Posterior vena cava (tissue), 2 donors: ENCODE results near the gene CFAP299. TPM values are rescaled to one million over a fixed set of nuclear protein-coding genes. Genes with fewer than 3 reads are reported as not detected.

ENCODE experiments used
- DNase-seq: peaks from one replicate; pipeline ENCODE4 v3.0.0-alpha.2; 2020; ENCODE audit warnings: low spot score
- intact Hi-C, 2 donors: fragments of 100-400 bp; cut with DNase I; formaldehyde crosslinking; loops; one replicate each; pipeline versions ENCODE4 v1.14.1 to v1.14.2; 2022 to 2023
- total RNA-seq, 2 donors: library from RNA; stranded (reverse); fragmentation: NEBNext Ultra II Directional; extraction: Animal tissue kit (Norgen Biotek cat#: 25700); gene quantifications; one replicate each; pipeline ENCODE4 v1.2.1, GENCODE V29; 2021
- donor health status: DM: yes; HTN: yes; CAD: no.
- donor health status: DM: yes; HTN: yes; CAD: no.

CFAP299 gene
- total RNA-seq, 2 donors from 2014 or later: not detected

DNA sequence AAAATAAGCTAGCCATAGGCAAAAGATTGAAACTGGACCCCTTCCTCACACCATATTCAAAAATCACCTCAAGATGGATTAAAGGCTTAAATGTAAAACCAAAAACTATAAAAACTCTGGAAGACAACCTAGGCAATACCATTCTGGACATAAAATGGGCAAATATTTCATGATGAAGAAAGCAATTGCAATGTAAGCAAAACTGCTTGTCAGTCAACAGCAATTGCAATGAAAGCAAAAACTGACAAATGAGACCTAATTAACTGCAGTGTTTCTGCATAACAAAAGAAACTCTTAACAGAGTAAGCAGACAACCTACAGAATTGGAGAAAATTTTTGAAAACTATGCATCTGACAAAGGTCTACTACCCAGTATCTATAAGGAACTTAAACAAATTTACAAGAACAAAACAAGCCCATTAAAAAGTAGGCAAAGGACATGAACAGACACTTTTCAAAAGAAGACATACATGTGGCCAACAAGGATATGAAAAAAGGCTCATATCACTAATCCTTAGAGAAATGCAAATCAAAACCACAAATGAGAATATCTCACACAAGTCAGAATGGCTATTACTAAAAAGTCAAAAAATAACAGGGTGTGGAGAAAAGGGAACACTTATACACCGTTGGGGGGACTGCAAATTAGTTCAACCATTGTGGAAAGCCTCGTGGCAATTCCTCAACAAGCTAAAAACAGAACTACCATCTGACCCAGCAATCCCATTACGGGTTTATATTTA is 46.7 kb downstream of the CFAP299 start:
- intact Hi-C loops: loop anchor here in 1 of 2 donors (10.0 kb wide), 1 partner anchor 603 kb away; no protein-coding TSS in a partner anchor
- DNase-seq: no peak

- intact Hi-C loops: loop anchor here in 1 of 2 donors (10.0 kb wide), 1 partner anchor 599 kb away; no protein-coding TSS in a partner anchor
- DNase-seq: no peak
Observed at GRCh38 chr4:80385397-80386280, 50.1 kb downstream of the CFAP299 start.

DNA sequence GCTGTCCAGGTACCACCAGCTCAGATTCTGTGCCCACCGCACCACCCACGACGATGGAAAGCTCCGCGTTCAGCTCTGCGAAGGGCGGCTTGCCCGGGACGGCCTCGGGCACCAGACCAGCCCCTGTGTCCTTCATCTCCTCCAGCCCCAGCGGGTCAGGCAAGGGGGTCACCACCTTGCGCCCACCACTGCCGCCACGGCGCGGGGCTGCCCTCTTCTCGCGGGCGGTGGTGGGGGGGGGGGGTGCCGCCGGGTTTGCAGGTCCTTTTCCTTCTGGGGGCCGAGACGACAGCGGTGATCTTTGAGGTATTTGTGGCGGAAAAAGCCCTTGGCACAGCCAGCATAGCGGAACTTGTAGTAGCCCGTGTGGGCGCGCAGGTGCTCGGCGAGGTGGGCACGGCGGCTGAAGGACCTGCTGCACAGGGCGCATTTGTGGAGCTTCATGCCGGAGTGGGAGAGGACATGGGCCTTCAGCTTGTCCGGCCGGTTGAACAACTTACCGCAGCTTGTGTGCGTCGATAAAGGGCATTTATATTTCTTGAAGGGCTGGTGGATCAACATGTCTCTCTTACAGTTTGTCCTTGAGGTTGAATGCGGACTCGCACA is 50.9 kb downstream of the CFAP299 start:
- intact Hi-C loops: loop anchor here in 1 of 2 donors (10.0 kb wide), 1 partner anchor 598 kb away; no protein-coding TSS in a partner anchor
- no peak for DNase-seq

DNA sequence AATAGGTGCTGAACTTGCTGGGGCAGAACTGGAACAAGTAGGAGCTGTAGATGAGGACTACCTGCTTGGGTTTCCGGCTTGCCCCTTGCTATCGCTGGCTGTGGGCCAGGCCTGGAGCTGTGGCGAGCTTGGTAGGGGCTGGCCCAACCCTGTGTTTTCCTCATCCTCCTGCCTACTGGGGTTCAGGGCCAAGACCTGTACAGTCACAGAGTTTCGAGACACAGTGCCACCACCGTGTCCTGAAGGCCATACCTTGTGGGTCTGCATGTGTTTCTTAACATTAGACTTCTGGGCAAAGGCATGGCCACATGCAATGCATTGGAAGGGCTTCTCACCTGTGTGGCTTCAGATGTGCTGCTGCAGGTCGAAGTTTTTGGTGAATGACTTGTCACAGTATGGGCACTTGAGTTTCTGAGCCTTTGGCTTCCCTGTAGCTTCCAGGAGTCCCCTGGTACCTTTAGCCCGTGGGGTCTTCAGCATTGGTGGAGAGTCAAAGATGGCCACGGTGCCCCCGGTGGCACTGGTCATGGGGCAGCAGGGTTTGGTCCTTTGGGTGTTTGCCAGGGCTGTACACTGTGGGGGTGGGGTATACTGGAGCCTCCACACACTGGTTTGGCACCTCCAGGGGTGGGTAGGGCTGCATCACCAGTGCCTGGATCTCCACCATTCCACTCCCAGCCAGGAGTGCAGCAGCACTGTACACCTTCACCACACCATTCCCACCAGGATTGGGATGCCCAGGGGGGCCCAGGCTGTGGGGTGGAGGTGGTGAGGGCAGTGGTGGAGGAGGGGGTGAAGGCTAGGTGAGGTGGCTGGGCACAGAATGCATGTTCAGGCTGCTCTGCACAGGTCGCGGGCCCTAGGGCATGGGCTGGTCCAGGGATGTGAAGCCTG is 52.1 kb downstream of the CFAP299 start:
- intact Hi-C loops: loop anchor here in 1 of 2 donors (10.0 kb wide), 1 partner anchor 597 kb away; no protein-coding TSS in a partner anchor
- no peak for DNase-seq

DNA sequence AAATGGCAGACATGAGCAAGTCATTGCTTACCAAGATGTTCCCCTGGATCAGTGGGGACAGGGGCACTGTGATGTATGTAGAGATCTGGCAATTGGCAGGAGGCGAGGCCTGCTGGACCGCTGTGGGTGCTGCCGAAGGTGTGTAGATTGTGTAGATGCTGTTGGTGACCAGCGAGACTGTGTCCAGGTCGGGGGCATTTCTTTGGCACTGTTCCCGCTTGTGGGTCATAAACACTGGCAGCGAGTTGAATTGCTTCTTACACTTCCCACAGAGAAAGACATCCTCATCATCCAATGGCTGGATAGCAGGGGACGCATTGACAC is 52.7 kb downstream of the CFAP299 start:
- intact Hi-C loops: loop anchor here in 1 of 2 donors (10.0 kb wide), 1 partner anchor 597 kb away; no protein-coding TSS in a partner anchor
- no peak for DNase-seq

- no peak for DNase-seq
- intact Hi-C loops: no loop called here
Observed at GRCh38 chr4:80390178-80390577, 54.6 kb downstream of the CFAP299 start.

- DNase-seq: no peak
- intact Hi-C loops: no loop called here
Observed at GRCh38 chr4:80393246-80393969, 57.9 kb downstream of the CFAP299 start.

- DNase-seq: no peak
- intact Hi-C loops: no loop called here
Observed at GRCh38 chr4:80393970-80394250, 58.4 kb downstream of the CFAP299 start.

DNA sequence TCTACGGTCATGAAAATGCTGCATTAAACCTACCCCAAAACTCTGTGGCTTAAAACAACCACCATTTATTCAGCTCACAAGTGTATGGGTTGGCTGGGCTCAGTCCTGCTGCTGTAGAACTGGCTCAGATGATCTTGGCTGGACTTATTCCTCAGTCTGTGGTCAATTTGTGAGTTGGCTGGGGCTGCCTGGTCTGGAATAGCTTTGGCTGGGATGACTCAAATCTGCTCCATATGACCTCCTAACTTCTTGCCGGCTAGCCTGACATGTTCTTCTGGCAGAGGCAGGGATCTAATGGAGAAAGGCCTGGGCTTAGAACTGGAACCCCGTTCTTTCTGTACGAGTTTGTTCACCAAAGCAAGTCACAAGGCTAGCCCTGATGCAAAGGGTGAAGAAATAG is 71.7 kb downstream of the CFAP299 start:
- peak; percentile 83 for DNase-seq
- intact Hi-C loops: no loop called here

DNA sequence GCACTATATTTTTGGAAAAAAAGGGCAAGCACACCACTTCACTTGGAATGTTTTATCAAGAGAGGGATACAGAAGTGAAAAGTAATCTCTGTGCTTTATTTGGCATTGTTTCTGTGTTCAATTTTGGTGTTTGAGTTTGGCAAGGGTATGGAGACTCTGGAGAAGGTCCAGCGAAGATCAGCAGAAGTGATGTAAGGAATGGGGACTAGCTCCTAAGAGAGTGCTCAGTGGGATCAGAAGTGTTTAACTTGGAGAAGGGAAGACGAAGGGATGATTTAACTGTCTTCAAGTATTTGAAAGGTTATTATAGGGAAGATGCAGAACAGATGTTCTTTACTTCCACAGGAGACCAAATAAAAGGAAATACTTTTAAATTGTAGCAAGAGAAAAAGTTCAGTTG is 74.3 kb downstream of the CFAP299 start:
- intact Hi-C loops: no loop called here
- no peak for DNase-seq

GRCh38 chr4:80412322-80412721 is 76.8 kb downstream of the CFAP299 start:
- intact Hi-C loops: no loop called here
- no peak for DNase-seq

DNA sequence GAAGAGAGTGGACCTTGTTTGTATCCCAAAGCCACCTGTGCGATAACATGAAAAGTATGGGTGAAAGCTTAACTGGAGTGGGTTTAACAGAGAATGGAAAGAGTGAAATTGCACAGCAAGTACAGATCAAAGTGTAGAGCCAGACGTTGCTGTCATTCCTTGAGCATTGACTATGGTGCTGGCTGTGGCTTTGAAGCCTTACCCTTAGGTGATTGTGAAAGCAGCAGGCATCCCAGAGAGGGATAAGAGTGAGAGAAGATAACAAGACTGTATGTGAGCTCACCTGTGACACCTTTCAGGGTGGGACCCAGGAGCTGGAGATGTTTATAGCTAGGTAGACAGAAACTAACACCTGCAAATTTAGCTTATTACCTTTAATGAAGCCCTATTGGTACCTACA is 77.6 kb downstream of the CFAP299 start:
- intact Hi-C loops: no loop called here
- DNase-seq: no peak

DNA sequence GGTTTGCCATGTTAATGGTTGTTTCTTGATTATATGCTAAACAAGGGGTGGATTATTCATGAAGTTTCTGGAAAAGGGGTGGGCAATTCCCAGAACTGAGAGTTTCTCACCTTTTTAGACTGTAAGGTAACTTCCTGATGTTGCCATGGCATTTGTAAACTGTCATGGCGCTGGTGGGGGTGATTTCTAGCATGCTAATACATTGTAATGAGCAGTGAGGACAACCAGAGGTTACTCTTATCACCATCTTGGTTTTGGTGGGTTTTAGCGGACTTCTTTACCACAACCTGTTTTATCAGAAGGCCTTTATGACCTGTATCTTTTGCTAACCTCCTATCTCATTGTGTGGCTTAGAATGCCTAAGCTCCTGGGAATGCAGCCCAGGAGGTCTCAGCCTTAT is 81.5 kb downstream of the CFAP299 start:
- DNase-seq: no peak
- intact Hi-C loops: no loop called here

- no peak for DNase-seq
- intact Hi-C loops: no loop called here
Observed at GRCh38 chr4:80419946-80420345, 84.4 kb downstream of the CFAP299 start.

DNA sequence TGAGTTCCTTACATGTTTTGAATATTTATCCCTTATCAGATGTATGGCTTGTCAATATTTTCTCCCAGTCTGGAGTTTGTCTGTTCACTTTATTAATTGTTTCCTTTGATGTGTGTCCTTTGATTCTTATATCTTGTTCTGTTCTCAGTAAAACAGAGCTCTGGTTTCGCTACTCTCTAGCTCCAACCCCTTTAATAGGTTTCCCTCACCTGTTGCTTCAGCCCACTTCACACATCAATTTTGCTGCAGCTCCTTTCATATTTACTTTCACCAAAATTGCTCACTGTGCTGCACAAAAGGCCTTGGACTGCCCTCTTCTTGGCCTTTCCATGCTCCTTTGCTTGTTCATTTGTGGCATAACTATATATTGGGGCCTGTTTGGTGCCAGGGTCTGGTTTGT is 85.1 kb downstream of the CFAP299 start:
- no peak for DNase-seq
- intact Hi-C loops: no loop called here

DNA sequence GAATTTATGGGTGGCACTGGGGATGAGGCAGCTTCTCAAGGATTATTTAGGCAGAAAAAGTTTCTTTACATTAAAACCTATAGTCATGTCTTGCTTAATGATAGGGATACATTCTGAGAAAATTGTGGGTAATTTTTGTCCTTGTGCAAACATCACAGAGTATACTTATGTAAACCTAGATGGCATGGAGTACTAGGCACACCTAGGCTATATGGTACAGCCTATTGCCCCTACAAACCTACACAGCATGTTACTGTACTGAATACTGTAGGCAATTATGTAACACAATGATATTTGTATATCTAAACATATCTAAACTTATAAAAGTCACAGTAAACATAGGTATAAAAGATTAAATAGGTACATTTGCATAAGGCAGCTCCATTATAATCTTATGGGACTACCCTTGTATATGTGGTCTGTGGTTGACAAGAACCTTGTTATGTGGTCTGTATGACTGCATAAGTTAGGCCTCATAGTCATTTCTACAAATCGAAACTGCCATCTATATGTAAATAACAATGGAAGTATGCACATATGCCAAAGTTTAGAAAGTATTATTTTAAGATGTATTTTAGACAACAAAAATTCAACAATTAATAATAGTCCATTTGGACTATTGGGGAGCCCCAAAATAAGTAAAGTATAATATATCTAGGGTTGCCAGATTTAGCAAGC is 87.3 kb downstream of the CFAP299 start:
- no peak for DNase-seq
- intact Hi-C loops: no loop called here

DNA sequence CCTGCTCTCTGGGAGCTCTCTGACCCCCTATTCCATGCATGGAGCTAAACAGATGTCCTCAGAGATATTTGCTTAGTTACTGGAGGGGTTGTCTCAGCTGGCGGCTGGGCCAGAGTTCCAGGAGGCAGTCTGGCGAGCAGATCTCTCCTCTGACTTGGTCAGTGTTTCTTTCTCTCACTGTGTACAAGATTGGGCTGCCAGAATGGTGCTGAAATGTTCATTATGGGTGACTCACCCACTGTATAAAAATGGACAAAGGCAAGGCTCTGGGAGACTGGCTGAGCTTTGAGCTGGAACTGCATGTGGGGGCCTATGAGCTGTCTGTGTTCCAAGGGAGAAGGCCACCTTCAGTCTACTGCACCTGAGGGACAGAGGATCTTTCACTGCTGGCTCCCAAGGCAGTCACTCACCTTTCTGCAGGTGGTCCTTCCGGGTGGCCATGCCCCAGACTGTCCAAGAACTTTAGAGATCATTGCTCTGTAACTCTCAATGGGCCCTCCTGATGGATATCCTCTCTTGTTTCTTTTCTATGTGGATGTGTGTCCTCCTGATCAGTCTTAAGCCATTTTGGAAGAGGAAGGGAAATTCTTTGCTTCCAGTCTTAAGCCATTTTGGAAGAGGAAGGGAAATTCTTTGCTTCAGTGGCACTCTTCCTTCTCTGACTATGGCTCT is 88.2 kb downstream of the CFAP299 start:
- intact Hi-C loops: no loop called here
- peak; percentile 81 for DNase-seq

GRCh38 chr4:80424225-80424581 is 88.7 kb downstream of the CFAP299 start:
- DNase-seq: no peak
- intact Hi-C loops: no loop called here
